H9 (cell line): ENCODE results near the gene TMEM164. TPM values are rescaled to one million over a fixed set of nuclear protein-coding genes. Genes with fewer than 3 reads are reported as not detected.

ENCODE experiments used
- DNase-seq: peaks from one replicate; pipeline ENCODE4 v3.0.0-alpha.2; 2017
- H2AFZ ChIP-seq: one replicate; pipeline ENCODE4 v1.6.1; 2013; ENCODE audit warnings: mild to moderate bottlenecking, low read length, control low read depth, moderate library complexity
- H2AK5ac ChIP-seq: 2 replicates; pipeline ENCODE4 v1.6.1; 2013; ENCODE audit warnings: low read length, control low read depth, mixed read lengths; ENCODE audit not compliant: insufficient read length
- H2BK120ac ChIP-seq: one replicate; pipeline ENCODE4 v1.6.1; 2013; ENCODE audit warnings: low read depth, mild to moderate bottlenecking, low read length, control low read depth, inconsistent platforms; ENCODE audit not compliant: poor library complexity, severe bottlenecking
- H2BK12ac ChIP-seq: 2 replicates; pipeline ENCODE4 v1.6.1; 2013; ENCODE audit warnings: low read length, control low read depth, mixed read lengths, low read depth; ENCODE audit not compliant: insufficient read length
- H2BK15ac ChIP-seq: 2 replicates; pipeline ENCODE4 v1.6.1; 2013; ENCODE audit warnings: low read depth, low read length, control low read depth
- H2BK20ac ChIP-seq: one replicate; pipeline ENCODE4 v1.6.1; 2013; ENCODE audit warnings: low read depth, mild to moderate bottlenecking, low read length, control low read depth, inconsistent platforms; ENCODE audit not compliant: poor library complexity, severe bottlenecking
- H2BK5ac ChIP-seq: 2 replicates; pipeline ENCODE4 v1.6.1; 2013; ENCODE audit warnings: low read length, control low read depth, mixed read lengths; ENCODE audit not compliant: insufficient read length
- H3K14ac ChIP-seq: 2 replicates; pipeline ENCODE4 v1.6.1; 2013; ENCODE audit warnings: low read length, control low read depth; ENCODE audit not compliant: insufficient read depth
- H3K18ac ChIP-seq: 2 replicates; pipeline ENCODE4 v1.6.1; 2013; ENCODE audit warnings: low read depth, mild to moderate bottlenecking, mixed read lengths, low read length, control low read depth; ENCODE audit not compliant: insufficient read length
- H3K23ac ChIP-seq: 2 replicates; pipeline ENCODE4 v1.6.1; 2013; ENCODE audit warnings: low read length, control low read depth, mixed read lengths, low read depth; ENCODE audit not compliant: insufficient read length
- H3K23me2 ChIP-seq: 2 replicates; pipeline ENCODE4 v1.6.1; 2013; ENCODE audit warnings: low read depth, mild to moderate bottlenecking, mixed read lengths, low read length, control low read depth; ENCODE audit not compliant: insufficient read length, poor library complexity, severe bottlenecking
- H3K27ac ChIP-seq: 2 replicates; pipeline ENCODE4 v1.5.1; 2013; ENCODE audit warnings: low read length, control low read depth, mixed read lengths, low read depth; ENCODE audit not compliant: insufficient read length
- H3K27me3 ChIP-seq: 2 replicates; pipeline ENCODE4 v1.6.1; 2013; ENCODE audit warnings: low read length, control low read depth, inconsistent platforms; ENCODE audit not compliant: insufficient read depth
- H3K4ac ChIP-seq: 2 replicates; pipeline ENCODE4 v1.6.1; 2013; ENCODE audit warnings: low read depth, mild to moderate bottlenecking, control low read depth, inconsistent platforms, low read length, moderate library complexity
- H3K4me1 ChIP-seq: 2 replicates; pipeline ENCODE4 v1.6.1; 2013; ENCODE audit warnings: low read length, control low read depth, inconsistent platforms; ENCODE audit not compliant: insufficient read depth
- H3K4me2 ChIP-seq: 2 replicates; pipeline ENCODE4 v1.6.1; 2013; ENCODE audit warnings: low read length, control low read depth, mixed read lengths; ENCODE audit not compliant: insufficient read length, insufficient read depth
- H3K56ac ChIP-seq: 2 replicates; pipeline ENCODE4 v1.6.1; 2013; ENCODE audit warnings: low read depth, mild to moderate bottlenecking, mixed read lengths, low read length, control low read depth; ENCODE audit not compliant: insufficient read length
- H3K79me1 ChIP-seq: 2 replicates; pipeline ENCODE4 v1.6.1; 2013; ENCODE audit warnings: low read depth, mild to moderate bottlenecking, moderate library complexity, low read length, control low read depth, inconsistent platforms; ENCODE audit not compliant: insufficient read depth, poor library complexity, severe bottlenecking
- H3K79me2 ChIP-seq: 2 replicates; pipeline ENCODE4 v1.6.1; 2013; ENCODE audit warnings: low read length, control low read depth, inconsistent platforms; ENCODE audit not compliant: insufficient read depth
- H3K9ac ChIP-seq: 2 replicates; pipeline ENCODE4 v1.6.1; 2013; ENCODE audit warnings: low read length, control low read depth, mixed read lengths; ENCODE audit not compliant: insufficient read length; ENCODE audit errors: extremely low read depth
- H3K9me3 ChIP-seq: one replicate; pipeline ENCODE4 v1.6.1; 2013; ENCODE audit warnings: low read depth, low read length, inconsistent platforms; ENCODE audit not compliant: control insufficient read depth
- H3T11ph ChIP-seq: one replicate; pipeline ENCODE4 v1.6.1; 2013; ENCODE audit warnings: mild to moderate bottlenecking, low read length, control low read depth, inconsistent platforms
- H4K20me1 ChIP-seq: one replicate; pipeline ENCODE4 v1.6.1; 2013; ENCODE audit not compliant: control insufficient read depth, insufficient read length, insufficient read depth
- H4K5ac ChIP-seq: 2 replicates; pipeline ENCODE4 v1.6.1; 2013; ENCODE audit warnings: low read depth, mild to moderate bottlenecking, mixed read lengths, low read length, control low read depth; ENCODE audit not compliant: insufficient read length
- H4K8ac ChIP-seq: replicated peaks from 2 replicates; pipeline ENCODE4 v1.6.1; 2013; ENCODE audit warnings: low read length, control low read depth, mixed read lengths, low read depth; ENCODE audit not compliant: insufficient read length
- H4K91ac ChIP-seq: 2 replicates; pipeline ENCODE4 v1.6.1; 2013; ENCODE audit warnings: low read depth, mild to moderate bottlenecking, moderate library complexity, mixed read lengths, low read length, control low read depth; ENCODE audit not compliant: insufficient read length
- H3K27ac Mint-ChIP-seq, 3 experiments: 2 replicates in 2 of 3; 3 replicates in 1 of 3; pipeline ENCODE4 v1.8.0; 2020 to 2021; ENCODE audit warnings: mixed read lengths in 3 of 3, mild to moderate bottlenecking in 1 of 3, moderate library complexity in 1 of 3
- H3K27me3 Mint-ChIP-seq: 2 replicates; pipeline ENCODE4 v1.8.0; 2021; ENCODE audit warnings: low read depth, mild to moderate bottlenecking, moderate library complexity, mixed read lengths
- H3K36me3 Mint-ChIP-seq, 3 experiments: 2 replicates in 2 of 3; 3 replicates in 1 of 3; pipeline ENCODE4 v1.8.0; 2020 to 2021; ENCODE audit warnings: low read depth in 3 of 3, mixed read lengths in 3 of 3; ENCODE audit not compliant: insufficient read depth in 1 of 3
- H3K4me1 Mint-ChIP-seq, 2 experiments: 2 replicates each; pipeline ENCODE4 v1.8.0; 2020; ENCODE audit warnings: mixed read lengths in 2 of 2
- H3K4me3 Mint-ChIP-seq, 2 experiments: 2 replicates in 1 of 2; 3 replicates in 1 of 2; pipeline ENCODE4 v1.8.0; 2020 to 2021; ENCODE audit warnings: mild to moderate bottlenecking in 2 of 2, mixed read lengths in 2 of 2, moderate library complexity in 1 of 2
- H3K9me3 Mint-ChIP-seq, 2 experiments: 2 replicates in 1 of 2; 3 replicates in 1 of 2; pipeline ENCODE4 v1.8.0; 2020; ENCODE audit warnings: mild to moderate bottlenecking in 2 of 2, mixed read lengths in 2 of 2, moderate library complexity in 1 of 2
- WGBS: extraction: QIAGEN DNeasy Blood & Tissue Kit; methylation state at CpG from one replicate; pipeline ENCODE4 v1.1.7; 2013; ENCODE audit warnings: missing lambda C conversion rate, low lambda C conversion rate, mixed read lengths; ENCODE audit not compliant: insufficient read length; ENCODE audit errors: extremely low coverage; 5-methylcytosine and 5-hydroxymethylcytosine counted together
- total RNA-seq: library from RNA; stranded (reverse); gene quantifications from 2 replicates; pipeline ENCODE4 v1.2.1, GENCODE V29; 2021
- TF ChIP-seq, protein P1 (sequence below): fragments of 200-600 bp; sonication (generic); conservative IDR thresholded peaks from 3 replicates; pipeline ENCODE4 v1.8.0; 2021; ENCODE audit warnings: antibody characterized with exemption, mild to moderate bottlenecking

TMEM164 gene
- total RNA-seq, 1 experiment from 2014 or later, result 30.4 TPM

DNA sequence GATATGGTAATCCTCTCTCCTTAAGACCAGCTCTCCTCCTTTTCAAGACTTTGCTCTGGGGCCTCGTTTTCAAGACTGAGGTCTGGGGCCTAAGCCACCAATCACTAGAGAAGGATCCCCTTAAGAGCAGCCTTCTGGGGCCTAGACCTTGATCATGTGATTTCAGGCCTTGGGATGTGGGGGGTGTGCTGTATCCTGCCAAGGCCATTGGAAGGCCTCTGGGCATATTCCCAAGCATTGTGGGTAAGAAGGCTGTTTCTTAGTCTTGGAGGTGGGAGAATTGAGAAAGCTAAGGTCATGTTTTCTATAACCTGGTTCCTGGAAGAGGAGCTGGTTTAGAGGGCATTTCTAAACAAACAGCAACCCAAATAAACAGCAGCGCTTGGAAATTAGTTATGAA lies 12.1 kb downstream of the TMEM164 start:
- no peaks in the 10 kb centered on the region for H3K9me3 Mint-ChIP-seq
- no peak for DNase-seq
- Histone ChIP-seq H3K9me3 (no peaks in the 10 kb centered on the region), H2BK5ac (no peak overlapping the region), H2BK12ac (no peak overlapping the region), H3K79me1 (no peaks in the 10 kb centered on the region), H3K18ac (no peak overlapping the region), H2AFZ (no peak overlapping the region), H4K91ac (no peak overlapping the region), H2BK120ac (no peak overlapping the region), H3K4ac (no peak overlapping the region), H3K4me2 (no peak overlapping the region), H3T11ph (no peak overlapping the region), H4K5ac (no peak overlapping the region), H3K9ac (no peak overlapping the region), H2BK20ac (no peak overlapping the region), H3K56ac (no peak overlapping the region), H3K14ac (no peak overlapping the region), H3K23ac (no peak overlapping the region), H4K8ac (no peak overlapping the region), H3K27ac (no peak overlapping the region), H3K23me2 (no peaks in the 10 kb centered on the region), H3K27me3 (no peaks in the 10 kb centered on the region), H4K20me1 (no peaks in the 10 kb centered on the region), H3K4me1 (peaks cover 6% of the 10 kb centered on the region; the same call in 1 of the 2 replicates), H2BK15ac (no peak overlapping the region), H2AK5ac (no peak overlapping the region), H3K79me2 (no peaks in the 10 kb centered on the region)
- no peaks in the 10 kb centered on the region for H3K27me3 Mint-ChIP-seq
- H3K27ac Mint-ChIP-seq, result peak overlapping the region in 1 of 3 experiments; percentile 64; a peak in 1 of 7 replicates
- WGBS, result no CpG with 5 or more reads among the region's 2 CpGs
- H3K4me1 Mint-ChIP-seq, result peaks cover 21 to 30% of the 10 kb centered on the region in 2 experiments
- H3K36me3 Mint-ChIP-seq, result no peaks in the 10 kb centered on the region; a peak in 3 of 7 replicates
- H3K4me3 Mint-ChIP-seq, result no peak overlapping the region
- TF ChIP-seq, protein P1, sequence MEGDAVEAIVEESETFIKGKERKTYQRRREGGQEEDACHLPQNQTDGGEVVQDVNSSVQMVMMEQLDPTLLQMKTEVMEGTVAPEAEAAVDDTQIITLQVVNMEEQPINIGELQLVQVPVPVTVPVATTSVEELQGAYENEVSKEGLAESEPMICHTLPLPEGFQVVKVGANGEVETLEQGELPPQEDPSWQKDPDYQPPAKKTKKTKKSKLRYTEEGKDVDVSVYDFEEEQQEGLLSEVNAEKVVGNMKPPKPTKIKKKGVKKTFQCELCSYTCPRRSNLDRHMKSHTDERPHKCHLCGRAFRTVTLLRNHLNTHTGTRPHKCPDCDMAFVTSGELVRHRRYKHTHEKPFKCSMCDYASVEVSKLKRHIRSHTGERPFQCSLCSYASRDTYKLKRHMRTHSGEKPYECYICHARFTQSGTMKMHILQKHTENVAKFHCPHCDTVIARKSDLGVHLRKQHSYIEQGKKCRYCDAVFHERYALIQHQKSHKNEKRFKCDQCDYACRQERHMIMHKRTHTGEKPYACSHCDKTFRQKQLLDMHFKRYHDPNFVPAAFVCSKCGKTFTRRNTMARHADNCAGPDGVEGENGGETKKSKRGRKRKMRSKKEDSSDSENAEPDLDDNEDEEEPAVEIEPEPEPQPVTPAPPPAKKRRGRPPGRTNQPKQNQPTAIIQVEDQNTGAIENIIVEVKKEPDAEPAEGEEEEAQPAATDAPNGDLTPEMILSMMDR, result no peak
